ENCODE data around the gene CDK15.

CDK15 gene

GRCh38 chr2:201866643-201867473 is 60.5 kb downstream of the CDK15 start:
- no peak for DNase-seq (ENCODE audit: low read depth in 2 of 2)

- no peak for DNase-seq (ENCODE audit: low read depth in 2 of 2)
These were observed 65.1 kb downstream of the CDK15 start for GRCh38 chr2:201871471-201871870.

DNA sequence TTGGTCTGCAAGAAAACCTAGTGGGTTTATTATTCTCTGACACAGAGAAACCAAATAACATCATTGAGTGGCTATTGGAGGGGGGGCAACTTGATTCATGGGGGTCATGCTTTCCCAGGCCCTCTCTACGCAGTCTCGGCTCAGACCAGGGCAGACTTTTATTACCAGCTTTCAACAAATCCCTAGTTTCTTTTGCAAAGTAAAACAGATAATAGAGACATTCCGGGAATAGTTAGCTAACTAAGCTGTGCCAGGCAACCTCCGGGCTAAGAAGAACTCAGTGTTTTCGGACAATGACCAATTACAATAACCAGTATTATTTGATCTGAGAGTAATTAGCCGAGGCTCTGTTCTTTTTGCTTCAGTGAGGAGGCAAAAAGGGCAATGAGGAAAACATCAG is 66.3 kb downstream of the CDK15 start:
- no peak for DNase-seq (ENCODE audit: low read depth in 2 of 2)

DNA sequence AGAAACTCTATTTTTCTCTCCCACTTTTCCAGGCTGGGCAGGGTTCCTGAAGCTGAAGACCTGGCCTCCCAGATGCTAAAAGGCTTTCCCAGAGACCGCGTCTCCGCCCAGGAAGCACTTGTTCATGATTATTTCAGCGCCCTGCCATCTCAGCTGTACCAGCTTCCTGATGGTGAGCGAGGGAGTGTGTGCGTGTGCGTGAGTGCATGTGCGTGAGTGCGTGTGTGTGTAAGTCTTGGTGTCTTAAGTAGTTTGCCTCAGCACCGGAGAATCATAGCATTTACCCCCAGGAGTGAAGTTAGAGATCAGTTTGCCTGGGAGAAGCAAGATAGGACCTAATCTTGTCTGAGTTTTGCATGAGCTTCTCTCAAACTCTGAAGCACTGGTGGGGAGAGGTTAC is 73.7 kb downstream of the CDK15 start:
- no peak for DNase-seq (ENCODE audit: low read depth in 2 of 2)

GRCh38 chr2:201880579-201880978 is 74.2 kb downstream of the CDK15 start:
- no peak for DNase-seq (ENCODE audit: low read depth in 2 of 2)

- no peak for DNase-seq (ENCODE audit: low read depth in 2 of 2)
These were observed 74.8 kb downstream of the CDK15 start for GRCh38 chr2:201880993-201881611.

DNA sequence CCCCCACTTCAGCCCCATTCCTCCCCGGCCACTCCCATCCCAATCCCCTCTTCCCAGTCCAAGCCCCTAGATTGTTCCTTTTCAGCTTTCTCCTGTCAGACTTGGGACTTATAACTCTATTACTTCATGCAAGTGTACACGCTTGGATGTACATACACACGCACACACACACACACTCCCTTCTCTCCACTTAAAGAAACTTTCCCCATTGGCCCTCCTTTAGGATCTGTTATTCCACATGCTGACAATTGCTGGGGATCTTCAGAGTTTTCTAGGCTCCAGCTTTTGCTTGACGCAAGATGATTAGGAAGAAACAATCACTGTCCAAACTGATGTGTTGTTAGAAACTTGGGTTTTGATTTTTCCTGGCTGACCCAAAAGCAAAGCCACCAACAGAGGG is 75.4 kb downstream of the CDK15 start:
- no peak for DNase-seq (ENCODE audit: low read depth in 2 of 2)

- no peak for DNase-seq (ENCODE audit: low read depth in 2 of 2)
These were observed 76.2 kb downstream of the CDK15 start for GRCh38 chr2:201882353-201883090.

GRCh38 chr2:201883606-201884369 is 77.5 kb downstream of the CDK15 start:
- DNase-seq (ENCODE audit: low read depth in 2 of 2) = no peak

DNA sequence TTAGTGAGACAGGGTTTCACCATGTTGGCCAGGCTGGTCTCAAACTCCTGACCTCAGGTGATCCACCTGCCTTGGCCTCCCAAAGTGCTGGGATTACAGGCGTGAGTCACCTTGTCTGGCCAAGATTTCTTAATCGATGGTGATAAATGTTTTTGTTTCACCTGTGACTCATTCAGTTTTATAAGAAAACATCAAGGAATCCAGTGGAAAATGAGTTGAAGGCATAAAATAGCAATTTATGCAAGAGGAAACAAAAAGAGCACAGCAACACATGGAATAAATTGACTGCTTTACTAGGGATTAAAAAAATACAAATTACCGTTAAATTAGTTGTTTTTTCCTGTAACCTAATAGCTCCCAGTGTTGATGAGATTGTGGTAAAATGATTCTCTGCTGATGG is 80.2 kb downstream of the CDK15 start:
- no peak for DNase-seq (ENCODE audit: low read depth in 2 of 2)

DNA sequence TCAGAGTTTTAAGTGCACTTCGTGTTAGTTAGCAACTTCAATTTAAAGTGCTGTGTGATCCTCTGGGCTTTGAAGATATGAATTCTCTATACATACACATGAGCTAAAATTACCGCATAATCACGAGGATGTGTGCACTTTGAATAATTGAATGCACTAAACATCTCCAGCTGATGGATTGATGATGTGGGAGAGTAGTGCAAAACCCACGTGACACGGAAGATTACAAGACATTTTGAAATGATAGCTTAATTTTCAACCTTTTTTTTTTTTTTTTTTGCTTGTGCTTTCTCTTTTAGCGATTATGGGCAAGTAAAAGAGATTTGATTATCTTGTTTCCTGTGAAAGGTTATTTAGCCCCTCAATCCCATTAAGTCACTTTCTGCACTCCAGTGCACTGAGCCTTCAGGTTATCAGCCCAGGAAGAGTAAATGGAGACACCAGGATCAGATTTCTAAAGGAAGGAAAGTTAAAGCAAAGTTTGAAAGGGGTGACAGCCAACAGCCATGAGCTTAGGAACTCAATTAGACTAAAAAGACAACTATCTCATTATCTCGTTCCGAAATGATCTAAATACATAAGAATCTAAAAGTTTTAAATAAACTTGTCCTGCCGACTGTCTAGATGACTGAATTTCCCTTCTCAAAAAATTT is 81.6 kb downstream of the CDK15 start:
- DNase-seq (ENCODE audit: low read depth in 2 of 2) = no peak

DNA sequence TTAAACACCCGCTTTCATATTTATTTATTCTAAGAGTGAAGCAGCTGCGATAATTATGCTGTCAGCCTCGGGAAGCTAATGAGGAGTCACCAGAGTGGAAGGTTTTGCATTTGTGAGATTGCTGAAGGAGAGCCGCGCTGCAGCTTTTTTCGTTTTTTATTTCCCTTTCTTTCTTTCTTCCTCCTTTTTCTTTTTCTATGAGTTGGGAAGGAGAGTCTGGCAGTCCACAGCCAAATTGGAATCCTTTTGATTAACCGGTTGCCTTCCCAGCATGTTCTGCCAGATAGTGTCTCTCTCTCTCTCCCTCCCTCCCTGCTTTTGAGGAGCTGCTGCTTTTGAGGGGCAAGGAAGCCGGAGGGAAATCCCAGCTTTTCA is 82.1 kb downstream of the CDK15 start:
- DNase-seq (ENCODE audit: low read depth in 2 of 2) = no peak

DNA sequence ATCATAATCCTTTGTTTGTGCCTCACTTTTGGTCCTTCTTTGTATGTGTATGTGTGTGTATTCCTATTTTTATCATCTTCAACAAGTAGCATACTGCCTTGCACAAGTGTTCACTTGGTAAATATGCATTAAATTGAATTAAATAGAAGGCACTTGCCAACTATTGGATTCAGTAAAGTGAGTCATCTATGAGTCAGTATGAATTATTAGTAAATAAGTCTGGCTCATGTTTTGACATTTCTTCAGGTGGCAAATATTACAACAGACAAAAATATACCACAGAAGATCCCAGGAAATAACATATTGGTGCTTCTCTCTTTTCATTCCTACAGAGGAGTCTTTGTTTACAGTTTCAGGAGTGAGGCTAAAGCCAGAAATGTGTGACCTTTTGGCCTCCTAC is 84.1 kb downstream of the CDK15 start:
- no peak for DNase-seq (ENCODE audit: low read depth in 2 of 2)

- DNase-seq (ENCODE audit: low read depth in 2 of 2) = no peak
These were observed 85.3 kb downstream of the CDK15 start for GRCh38 chr2:201891676-201892075.

- no peak for DNase-seq (ENCODE audit: low read depth in 2 of 2)
These were observed 86.2 kb downstream of the CDK15 start for GRCh38 chr2:201892516-201892915.

GRCh38 chr2:201900362-201900761 is 94.0 kb downstream of the CDK15 start:
- no peak for DNase-seq (ENCODE audit: low read depth in 2 of 2)

DNA sequence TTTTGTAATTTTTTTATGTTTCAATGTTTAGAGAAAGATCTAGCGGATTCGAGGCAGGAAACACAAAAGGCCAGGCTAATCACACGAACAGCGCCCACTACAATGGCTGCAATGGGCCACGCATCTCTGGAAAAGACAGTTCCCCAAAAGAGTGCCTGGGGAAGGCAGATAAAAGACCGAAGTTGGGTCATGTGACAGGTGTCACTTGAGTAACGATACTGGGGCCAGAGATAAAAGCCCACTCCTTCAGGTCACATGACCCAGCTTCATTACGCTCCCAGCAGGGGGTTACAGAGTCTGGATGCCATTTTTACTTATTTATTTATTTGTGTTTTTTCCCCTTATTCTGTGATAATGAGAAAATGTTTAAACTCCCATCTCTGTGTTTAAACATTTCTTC is 95.4 kb downstream of the CDK15 start:
- DNase-seq (ENCODE audit: low read depth in 2 of 2) = no peak

DNA sequence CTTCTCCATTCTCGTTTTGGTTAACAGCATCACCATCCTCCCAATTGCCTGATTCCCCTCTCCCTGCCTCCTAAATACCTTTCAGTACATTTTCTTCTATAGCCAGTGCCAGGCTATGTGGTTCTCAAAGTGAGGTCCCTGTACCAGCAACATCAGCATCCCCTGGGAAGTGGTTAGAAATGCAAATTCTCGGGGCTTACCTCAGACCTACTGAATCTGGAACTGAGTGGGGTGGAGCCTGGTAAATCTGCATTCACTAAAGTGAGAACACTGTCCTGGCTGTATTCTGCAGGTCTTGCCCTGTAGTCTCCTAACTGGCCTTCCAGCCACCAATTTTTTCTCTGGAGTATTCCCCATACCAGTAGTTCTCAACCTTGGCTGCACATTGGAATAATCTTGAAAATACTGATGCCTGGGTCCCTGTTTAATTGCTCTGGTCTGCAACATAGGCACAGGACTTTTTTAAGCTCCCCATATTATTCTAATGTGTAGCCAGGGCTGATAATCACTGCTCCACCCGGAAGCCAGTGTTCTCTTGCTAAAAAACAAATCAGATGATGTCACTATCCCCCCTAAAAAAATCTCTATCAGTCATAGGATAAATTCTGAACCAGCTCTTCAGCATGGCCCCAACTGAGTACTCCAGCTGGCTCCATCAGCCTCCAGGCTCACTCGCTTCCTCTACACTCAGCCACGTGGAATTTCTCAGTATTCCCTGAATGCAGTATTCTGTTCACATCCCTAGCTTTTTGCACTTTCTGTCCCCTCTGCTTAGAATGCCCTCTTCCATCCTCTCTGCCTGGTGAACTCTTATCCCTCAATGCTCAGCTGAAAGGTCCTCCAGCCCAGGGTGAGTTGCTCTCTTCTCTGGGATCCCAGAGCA is 98.4 kb downstream of the CDK15 start:
- DNase-seq (ENCODE audit: low read depth in 2 of 2) = no peak

- no peak for DNase-seq (ENCODE audit: low read depth in 2 of 2)
These were observed 100.6 kb downstream of the CDK15 start for GRCh38 chr2:201906777-201907562.

- DNase-seq (ENCODE audit: low read depth in 2 of 2) = no peak
These were observed 101.2 kb downstream of the CDK15 start for GRCh38 chr2:201907563-201907881.
